RKO (cell line): ENCODE measurements around the gene VBP1.
"Not testable (repeated sequence)": the region's sequence is repeated elsewhere in the genome, so short reads cannot be mapped to it uniquely, and the experiment has no call there.

Source experiments
- DNase-seq: peaks from one replicate; pipeline ENCODE4 v3.0.0-alpha.2; 2016; ENCODE audit warnings: low spot score

Gene VBP1, protein sequence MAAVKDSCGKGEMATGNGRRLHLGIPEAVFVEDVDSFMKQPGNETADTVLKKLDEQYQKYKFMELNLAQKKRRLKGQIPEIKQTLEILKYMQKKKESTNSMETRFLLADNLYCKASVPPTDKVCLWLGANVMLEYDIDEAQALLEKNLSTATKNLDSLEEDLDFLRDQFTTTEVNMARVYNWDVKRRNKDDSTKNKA

DNA sequence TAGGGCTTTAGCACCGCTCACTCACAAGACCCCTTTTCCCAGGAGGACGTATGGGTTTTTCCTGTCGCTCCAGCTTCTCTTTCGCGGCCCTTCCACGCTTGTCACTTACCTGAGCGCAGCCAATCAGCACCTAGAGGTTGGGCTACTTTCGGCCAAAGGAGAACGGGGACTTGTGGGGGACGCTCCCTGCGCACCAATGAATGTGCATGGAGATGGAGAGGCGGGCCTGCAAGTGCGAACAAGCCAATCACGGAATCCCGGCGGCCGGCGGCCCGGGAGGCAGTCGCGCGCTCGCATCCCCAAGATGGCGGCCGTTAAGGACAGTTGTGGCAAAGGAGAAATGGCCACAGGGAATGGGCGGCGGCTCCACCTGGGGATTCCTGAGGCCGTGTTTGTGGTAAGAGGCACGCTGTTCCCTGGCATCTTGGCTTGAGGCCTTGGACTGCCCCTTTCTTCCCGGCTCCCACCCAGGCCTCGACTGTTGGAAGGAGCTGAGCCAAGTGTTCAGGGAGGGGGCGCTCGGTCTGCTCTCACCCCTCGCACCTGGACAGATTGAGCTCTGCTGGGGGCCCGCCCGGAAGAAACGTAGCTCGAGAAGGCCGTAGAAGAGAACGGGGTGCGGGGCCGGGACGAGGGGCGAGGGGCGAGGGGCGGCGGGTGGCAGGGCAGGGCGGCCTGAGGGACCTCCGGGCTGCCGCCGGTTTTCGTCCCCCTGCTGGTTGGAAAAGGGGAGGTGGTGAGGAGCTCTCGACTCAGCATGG lies at the start of gene VBP1:
VBP1 (plus strand) TSS at position 282 of the 761 bp plus-strand sequence; CDS start at position 305, 23 bp downstream.
- peak; percentile 94 for DNase-seq

DNA sequence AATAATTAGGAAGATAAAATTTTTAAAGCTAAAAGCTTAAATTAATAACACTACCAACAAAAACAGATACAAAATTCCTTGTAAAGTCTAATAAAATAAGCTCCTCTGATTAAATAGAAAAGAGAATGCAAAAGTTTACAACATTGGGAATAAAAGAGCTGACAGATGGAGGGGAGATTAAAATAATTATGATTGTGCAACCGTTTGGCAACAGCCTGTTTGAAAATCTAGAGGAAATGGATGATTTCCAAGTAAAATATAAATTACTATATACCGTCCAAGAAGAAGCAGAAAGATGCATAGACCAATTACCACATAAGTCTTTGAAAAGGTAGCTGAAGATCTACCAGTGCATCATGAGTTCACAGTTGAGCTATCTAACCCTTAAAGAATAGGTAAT lies 46.4 kb upstream of the VBP1 start:
- DNase-seq, result no peak

DNA sequence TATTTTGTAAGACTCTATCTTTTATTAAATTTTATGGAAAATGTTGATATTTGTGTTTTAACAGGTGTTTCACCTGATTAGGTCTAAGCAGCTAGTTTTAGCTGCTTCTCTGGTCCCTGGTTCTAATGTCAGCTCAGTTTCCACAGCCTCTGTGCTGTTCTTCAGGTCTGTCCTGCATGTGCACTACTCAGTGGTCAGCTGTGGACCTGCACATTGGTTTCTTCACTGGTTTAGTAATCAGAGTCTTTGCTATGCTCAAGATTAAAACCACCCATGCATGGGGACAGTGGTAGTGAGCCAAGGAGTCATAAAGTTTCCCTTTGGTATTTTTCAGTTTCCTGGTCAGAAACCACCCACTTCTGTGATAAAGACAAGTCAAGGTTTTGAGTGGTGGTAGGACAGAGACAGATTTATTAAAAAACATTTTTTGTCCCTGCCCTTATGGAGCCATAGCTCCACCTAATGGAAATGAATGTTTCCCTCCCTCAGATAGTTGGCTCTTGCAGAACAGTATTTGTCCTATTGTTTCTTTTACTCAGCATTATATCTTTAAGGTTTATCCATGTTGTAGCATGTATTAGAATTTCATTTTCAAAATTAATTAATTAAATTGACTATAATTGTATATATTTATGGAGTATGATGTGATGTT lies 36.8 kb upstream of the VBP1 start:
- DNase-seq, result peak; percentile 23

DNA sequence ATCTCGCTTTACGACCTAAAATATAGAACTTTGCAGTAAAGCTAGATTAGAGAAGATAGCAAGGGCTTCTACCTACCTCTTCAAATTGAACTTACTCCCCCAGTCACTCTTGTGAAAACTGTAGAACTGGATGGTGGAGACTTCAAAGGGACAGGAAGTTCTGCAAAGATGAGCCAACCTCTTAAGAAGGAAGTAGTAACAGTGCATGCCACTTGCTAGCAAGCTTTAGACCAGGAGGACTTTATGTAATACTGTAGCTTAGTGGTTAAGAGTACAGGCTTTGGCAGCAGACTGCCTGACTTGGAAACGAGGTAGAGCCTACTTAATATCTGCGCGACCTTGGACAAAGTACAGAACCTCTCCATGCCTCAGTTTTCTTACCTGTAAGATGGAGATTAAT lies 27.5 kb upstream of the VBP1 start:
- no peak for DNase-seq

DNA sequence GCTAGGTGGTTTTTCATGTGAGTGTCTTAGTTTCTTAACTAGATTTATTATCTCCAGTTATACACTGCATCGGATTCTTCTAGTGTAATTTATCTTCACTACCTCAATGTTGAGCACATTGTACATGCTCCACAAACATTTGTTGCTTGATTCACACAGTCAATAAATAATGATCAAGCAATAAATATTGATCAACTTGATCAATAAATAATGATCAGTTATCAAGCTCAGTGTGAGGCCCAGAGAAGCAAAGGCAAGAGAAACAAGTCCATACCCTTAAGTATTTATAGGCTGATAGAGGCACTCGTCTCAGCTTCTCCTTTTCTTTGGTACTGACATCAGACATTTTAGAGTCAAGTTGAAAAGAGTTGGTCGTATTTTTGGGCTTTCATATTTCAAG lies 5.1 kb upstream of the VBP1 start:
- no peak for DNase-seq

DNA sequence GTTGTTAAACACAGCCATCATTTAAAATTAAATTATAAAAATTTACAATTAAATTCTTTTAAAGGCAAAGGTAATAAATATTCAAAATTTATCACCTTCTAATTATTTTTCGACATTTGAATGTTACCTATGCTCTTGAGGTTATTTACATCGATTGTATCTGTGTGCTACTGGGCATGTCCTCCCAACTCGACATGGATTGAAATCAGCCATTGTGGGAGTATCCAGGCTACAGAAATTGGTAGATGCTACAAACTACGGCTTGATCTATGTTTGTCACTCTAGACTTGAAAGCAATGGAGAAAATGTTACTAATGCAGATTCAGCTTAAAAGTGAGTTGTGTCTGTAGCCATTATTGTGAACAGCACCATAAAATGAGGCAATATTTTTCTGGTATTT lies 2.5 kb upstream of the VBP1 start:
- no peak for DNase-seq

DNA sequence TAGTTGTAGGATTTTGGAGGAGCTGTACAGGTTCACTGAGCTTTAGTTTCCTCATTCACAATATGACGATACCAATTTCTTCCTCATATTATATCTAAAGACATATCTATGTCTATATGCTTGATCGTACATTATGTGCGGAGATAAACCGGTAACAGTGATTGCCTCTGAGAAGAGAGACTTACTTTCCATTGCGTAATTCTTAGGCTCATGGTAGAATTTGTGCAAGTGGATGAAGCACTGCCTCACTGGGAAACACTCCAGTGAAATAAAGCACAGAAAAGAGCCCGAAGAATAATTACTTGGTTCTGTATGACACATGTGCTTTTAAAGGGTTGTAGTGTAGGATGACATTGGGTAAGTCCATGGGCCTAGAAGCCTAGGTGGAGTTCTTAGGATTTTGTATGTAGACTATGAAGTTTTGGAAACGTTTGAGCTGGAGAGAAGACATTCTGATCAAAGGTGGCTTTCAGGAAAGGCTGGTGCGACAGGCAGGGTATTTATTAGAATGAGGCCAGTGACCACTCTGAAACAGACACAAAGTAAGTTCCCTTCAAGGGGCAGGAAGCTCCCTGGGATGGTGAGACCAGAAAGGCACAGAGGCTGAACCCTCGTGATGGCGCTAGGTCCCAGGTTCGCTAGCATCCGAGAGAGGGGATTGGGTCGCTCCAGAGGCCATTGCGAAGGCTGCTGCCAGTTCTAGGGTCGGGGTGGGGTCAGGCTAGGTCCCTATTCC lies 649 bp upstream of the VBP1 start:
- peak; percentile 19 for DNase-seq

DNA sequence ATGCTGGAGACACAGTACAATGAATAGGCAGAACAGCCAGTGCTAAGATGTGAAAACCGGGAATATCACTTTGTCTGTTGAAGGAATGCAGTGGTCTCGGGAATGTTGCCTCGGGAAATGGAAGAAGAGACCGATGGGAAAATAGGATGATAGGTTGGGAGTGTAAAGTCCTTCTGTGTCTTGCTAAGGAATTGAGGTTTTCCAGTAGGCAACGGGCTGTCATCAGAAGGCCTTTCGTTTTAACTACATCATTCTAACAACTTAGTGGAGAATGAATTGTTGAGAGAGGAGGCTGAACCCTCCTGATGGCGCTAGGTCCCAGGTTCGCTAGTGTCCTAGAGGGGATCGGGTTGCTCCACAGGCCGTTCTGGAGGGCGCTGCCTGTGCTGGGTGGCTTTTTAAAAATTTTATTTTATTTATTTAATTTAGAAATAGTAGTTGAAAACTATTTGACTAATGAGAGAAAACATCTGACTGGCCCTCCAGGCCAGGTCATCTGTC lies 730 bp downstream of the VBP1 start:
- DNase-seq, result peak; percentile 37

DNA sequence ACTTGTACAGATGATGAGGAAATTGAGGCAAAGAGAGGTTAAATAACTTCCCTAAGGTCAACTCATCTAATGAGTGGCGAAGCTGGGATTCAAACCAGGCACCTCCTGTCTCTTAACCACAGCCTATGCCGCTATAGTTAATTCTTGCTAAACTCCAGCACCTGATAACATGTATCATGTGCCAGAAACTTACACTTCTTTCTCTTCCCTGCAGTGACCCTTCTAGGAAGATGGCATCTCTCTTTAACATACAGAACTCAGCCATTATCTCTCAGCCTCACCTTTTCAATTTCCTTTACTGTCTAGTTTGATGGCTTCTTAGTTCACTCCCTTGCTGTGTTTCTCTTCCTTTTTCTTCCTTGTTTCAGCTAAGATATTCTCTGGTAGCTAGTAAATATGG lies 2.5 kb downstream of the VBP1 start:
- DNase-seq, result no peak

DNA sequence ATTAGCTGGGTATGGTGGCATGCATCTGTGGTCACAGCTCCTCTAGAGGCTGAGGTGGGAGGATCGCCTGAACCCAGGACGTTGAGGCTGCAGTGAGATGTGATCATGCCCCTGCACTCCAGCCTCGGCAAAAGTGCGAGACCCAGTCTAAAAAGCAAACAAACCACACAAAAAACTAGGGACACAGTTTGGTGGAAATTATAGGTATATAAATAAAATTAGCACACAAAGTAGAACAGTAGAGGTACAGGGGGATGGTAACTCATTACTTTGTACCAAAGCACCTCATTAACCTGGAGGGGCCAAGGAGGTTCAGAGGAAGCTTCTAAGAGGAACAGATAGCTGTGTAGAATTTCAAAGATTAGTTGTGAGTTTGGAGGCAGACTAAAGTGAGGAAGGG lies 5.1 kb downstream of the VBP1 start:
- no peak for DNase-seq

DNA sequence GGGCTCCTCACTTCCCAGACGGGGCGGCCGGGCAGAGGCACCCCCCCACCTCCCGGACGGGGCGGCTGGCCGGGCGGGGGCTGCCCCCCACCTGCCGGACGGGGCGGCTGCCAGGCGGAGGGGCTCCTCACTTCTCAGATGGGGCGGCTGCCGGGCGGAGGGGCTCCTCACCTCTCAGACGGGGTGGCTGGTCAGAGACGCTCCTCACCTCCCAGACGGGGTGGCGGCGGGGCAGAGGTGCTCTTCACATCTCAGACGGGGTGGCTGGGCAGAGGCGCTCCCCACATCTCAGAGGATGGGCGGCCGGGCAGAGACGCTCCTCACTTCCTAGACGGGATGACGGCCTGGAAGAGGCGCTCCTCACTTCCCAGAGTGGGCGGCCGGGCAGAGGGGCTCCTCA lies 7.5 kb downstream of the VBP1 start:
- not testable (repeated sequence) for DNase-seq

DNA sequence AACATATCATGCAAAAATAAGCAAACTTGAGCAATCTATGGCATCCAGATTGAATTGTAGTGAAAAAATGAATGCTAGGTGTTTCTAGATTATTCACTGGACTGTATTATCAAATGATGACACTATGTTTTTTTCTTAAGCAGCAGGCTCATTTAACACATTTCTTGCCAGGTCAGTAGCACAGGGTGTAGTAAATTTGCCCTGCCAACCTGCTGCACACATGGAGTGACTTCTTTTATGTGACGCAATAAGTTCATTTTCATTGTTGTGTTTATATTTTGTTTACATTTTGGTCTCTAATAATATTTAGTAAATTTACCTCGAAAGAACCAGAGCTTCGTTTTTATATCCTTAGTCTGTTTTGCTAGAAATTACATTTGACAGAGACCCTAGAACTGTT lies 9.5 kb downstream of the VBP1 start:
- DNase-seq, result no peak

DNA sequence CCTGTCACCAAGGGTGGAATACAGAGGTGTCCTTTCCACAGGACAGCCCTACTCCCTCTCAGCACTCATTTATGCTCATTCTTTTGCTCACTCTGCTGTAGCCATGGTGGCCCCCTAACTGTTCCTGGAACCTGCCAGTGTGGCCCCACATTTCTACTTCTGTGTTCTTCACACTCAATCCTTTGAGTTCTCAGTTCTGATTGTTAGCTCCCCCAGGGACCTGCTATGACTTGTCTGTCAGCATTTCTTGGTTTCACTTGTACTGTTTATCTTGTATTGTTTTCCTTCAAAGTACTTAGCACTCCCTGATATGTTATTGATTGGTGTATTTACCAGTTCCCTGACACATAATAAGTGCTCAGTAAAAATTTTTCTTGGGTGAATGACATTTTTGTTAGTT lies 14.9 kb downstream of the VBP1 start:
- DNase-seq, result no peak

DNA sequence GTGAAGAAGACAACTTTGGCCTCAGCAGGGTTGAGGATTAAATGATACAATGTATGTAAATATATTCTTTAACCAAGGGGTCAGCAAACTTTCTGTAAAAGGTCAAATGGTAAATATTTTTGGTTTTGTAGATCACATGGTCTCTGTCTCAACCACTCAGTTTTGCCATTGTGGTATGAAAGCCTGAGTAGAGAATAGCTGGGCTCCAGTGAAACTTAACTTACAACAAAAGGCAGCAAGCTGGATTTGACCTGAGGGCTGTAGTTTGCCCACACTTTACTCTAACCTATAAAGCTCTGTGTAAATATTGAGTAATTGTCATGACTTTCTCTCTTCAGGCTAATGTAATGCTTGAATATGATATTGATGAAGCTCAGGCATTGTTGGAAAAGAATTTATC lies 19.6 kb downstream of the VBP1 start:
- DNase-seq, result no peak

DNA sequence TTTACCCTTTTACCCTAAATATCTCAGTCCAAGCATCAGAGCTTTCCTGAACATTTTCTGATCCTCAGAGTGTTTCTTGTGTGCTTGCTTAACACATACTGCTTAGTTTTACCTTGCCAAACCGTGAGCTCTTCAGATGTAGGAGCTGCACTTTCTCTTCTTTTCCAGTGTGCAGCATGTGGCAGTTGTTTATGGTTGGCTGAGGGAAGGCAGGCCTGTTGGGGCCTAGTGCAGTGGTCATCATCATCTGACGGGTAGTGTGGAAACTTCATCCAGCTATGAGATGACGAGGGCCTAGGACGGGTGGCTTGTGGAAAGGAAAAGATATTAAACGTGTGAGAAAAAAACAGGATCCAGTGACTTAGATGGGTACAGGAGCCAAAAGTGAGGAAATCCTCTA lies 21.5 kb downstream of the VBP1 start:
- no peak for DNase-seq

DNA sequence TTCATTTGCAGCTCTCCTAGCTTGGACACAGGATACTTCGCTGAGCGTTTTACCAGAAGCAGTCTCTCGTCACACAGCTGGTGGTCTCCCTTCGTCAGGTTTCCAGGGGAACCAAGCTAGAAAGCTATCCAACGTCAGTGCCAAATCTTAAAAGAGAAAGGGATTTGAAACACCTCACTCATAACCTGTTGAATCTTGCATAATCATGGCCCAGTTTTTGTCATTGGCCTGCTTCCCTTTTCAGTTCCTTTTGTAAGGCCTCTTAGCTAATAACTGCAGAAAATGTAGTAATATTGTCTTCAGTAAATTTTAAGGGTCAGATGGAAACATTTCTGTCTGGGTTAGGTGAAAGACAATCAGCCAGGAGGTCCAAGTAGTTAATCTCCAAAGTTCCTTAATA lies 26.0 kb downstream of the VBP1 start:
- DNase-seq, result no peak

DNA sequence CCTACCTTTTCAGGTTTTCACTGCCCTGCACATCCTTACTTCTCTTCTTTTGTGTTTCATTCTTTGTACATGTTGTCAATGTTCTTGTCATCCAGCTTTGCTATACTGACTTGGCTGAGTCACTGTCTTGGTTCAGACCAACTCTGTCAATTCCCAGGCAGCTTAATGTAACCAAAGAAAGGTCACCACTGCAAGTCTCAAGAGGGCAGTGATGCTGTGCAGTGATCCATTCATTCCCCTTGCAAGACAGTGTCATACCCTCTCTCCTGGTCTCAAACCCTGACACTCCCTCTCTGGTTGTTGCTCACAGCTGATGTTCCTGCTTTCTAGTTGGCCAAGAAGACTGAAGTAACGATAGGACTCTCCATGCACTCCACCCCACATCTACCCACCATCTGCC lies 30.5 kb downstream of the VBP1 start:
- no peak for DNase-seq

DNA sequence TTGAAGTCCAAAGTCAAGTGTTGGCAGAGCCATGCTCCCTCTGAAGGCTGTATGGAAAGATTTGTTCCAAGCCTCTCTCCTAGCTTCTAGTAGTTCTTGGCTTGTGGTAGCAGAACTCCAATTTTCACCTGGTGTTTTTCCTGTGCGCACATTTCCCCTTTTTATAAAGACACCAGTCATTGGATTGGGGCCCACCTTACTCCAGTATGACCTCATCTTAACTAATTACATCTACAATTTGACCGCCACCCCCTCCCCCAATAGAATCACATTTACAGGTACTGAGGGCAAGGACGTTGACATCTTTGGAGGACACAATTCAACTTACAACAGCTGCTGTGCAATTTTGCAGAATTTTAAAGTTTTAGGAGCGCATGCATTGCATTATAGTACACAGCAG lies 31.2 kb downstream of the VBP1 start:
- DNase-seq, result no peak

DNA sequence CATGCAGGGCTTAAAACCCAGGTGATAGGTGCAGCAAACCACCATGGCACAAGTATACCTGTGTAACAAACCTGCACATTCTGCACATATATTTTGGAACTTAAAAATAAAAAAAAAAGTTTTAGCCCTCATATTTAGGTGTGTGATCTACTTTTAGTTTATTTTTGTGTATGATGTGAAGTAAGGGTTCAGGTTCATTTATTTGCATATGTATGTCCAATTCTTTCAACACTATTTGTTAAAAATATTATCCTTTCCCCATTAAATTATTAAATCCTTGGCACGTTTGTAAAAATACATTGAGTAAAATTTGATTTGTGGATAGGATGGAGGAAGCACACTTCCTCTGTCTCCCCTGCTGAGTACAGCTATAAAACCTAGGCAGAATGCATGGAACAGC lies 35.1 kb downstream of the VBP1 start:
- no peak for DNase-seq

DNA sequence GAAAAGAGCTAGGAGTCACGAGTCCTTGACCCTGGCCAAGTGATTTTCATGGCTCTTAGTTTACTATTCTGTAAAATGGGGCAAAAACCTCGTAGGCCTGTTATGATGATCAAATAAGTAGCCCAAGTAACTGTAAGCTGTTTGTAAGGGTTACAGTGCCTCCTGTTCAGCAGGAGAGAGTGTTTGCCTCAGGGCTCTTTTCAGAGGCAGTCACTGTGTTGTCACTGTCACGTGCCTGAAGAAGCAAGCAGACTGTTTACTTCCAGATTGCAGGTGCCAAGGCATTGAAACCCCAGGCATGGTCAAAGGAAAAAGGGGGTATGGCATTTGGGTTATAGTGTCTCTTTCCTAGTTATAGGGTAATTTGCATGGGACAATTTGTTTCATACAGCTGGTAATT lies 43.5 kb downstream of the VBP1 start:
- DNase-seq, result no peak

DNA sequence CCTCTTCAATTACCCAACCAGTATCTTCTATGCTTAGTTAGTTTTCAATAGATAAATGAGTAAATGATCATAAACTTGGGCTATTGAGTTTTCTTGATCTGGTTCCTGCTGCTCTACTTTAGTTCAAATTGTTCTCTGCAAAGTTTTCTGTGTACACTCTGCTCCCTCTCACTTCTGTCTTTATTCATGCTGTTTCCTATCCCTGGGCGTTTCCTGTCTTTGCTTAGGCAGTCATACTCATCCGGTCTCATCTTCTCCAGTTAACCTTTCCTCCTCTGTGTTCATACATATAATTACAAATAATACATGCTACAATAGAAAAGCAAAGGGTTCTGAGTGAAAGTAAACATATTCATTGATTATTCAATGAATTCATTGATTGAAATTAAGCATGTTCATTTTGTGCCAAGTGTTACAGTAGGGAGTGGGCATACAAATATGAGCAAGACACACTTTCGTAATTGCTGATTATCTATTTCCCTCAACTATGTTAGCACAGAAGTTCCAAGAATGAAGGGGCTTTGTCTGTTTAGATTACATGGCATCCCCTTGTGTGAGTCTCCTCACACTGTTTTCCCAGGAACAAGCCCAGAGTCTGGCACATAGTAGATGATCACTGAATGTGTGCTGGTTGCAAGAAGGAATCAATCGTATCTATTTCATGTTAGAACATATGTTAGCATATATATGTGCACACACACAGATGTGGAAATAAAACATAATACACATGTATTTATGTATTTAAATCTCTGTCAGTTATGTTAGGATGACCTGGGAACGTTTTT lies 46.9 kb downstream of the VBP1 start:
- no peak for DNase-seq
